HepG2 (cell line): ENCODE results near the gene MTSS2. TPM values are rescaled to one million over a fixed set of nuclear protein-coding genes. Genes with fewer than 3 reads are reported as not detected.
A peak's percentile ranks its signal among the peaks of the same experiment; 100 is the strongest.

Source experiments
- BORCS8-MEF2B ChIP-seq: sonication (generic); formaldehyde crosslinking; IDR thresholded peaks from 2 replicates; pipeline ENCODE4 v1.8.0; 2022; ENCODE audit warnings: mild to moderate bottlenecking, missing genetic modification reagents
- HDAC6 ChIP-seq: fragments of 200-600 bp; sonication (generic); IDR thresholded peaks from 2 replicates; pipeline ENCODE4 v1.7.0; 2017; ENCODE audit warnings: mild to moderate bottlenecking, antibody characterized with exemption, low read length, low read depth
- HES4 ChIP-seq: sonication (generic); formaldehyde crosslinking; IDR thresholded peaks from 2 replicates; pipeline ENCODE4 v1.9.0; 2021; ENCODE audit warnings: mild to moderate bottlenecking, missing genetic modification reagents, borderline replicate concordance
- HOXA7 ChIP-seq: sonication (generic); formaldehyde crosslinking; IDR thresholded peaks from 2 replicates; pipeline ENCODE4 v1.8.1; 2022; ENCODE audit warnings: mild to moderate bottlenecking, missing genetic modification reagents, moderate library complexity
- MZF1 ChIP-seq: sonication (generic); formaldehyde crosslinking; IDR thresholded peaks from 2 replicates; pipeline ENCODE4 v1.8.1; 2023; ENCODE audit warnings: mild to moderate bottlenecking, missing genetic modification reagents, borderline replicate concordance
- NONO ChIP-seq, 2 experiments: fragments of 450-650 bp in 1 of 2; sonication (generic) in 1 of 2; formaldehyde crosslinking in 1 of 2; IDR thresholded peaks in 1 of 2; conservative IDR thresholded peaks in 1 of 2; 2 replicates each; pipeline versions ENCODE4 v1.6.1 to v1.8.0; 2017 to 2022; ENCODE audit warnings: mild to moderate bottlenecking in 1 of 2, missing genetic modification reagents in 1 of 2, moderate library complexity in 1 of 2
- RAD51 ChIP-seq: fragments of 450-650 bp; IDR thresholded peaks from 2 replicates; pipeline ENCODE4 v1.6.1; 2016; ENCODE audit warnings: borderline replicate concordance
- SIX1 ChIP-seq: sonication (generic); formaldehyde crosslinking; IDR thresholded peaks from 2 replicates; pipeline ENCODE4 v1.4.0; 2020; ENCODE audit warnings: missing genetic modification reagents, borderline replicate concordance
- ZNF225 ChIP-seq: sonication (generic); formaldehyde crosslinking; IDR thresholded peaks from 2 replicates; pipeline ENCODE4 v1.4.0; 2020; ENCODE audit warnings: mild to moderate bottlenecking, missing genetic modification reagents
- ZNF326 ChIP-seq: sonication (generic); formaldehyde crosslinking; IDR thresholded peaks from 2 replicates; pipeline ENCODE4 v1.4.0; 2020; ENCODE audit warnings: missing genetic modification reagents, borderline replicate concordance
- ZNF546 ChIP-seq: sonication (generic); formaldehyde crosslinking; conservative IDR thresholded peaks from 2 replicates; pipeline ENCODE4 v1.8.1; 2023; ENCODE audit warnings: mild to moderate bottlenecking, missing genetic modification reagents
- ZNF672 ChIP-seq: sonication (generic); formaldehyde crosslinking; IDR thresholded peaks from 2 replicates; pipeline ENCODE4 v1.8.1; 2022; ENCODE audit warnings: missing genetic modification reagents
- ZSCAN12 ChIP-seq: sonication (generic); formaldehyde crosslinking; IDR thresholded peaks from 2 replicates; pipeline ENCODE4 v1.9.0; 2021; ENCODE audit warnings: mild to moderate bottlenecking, missing genetic modification reagents
- polyA plus RNA-seq, 8 experiments: library from polyadenylated mRNA; depleted of rRNA in 3 of 8; stranded (reverse) in 7 of 8; unstranded in 1 of 8; fragments of >200 nt; fragmentation: Illumina TruSeq in 4 of 8; extraction: Trizol in 4 of 8; gene quantifications; 2 replicates each; pipeline versions ENCODE4 v1.2.1 to v1.2.3, GENCODE V29; 2011 to 2016; ENCODE audit warnings: low read depth in 4 of 8, missing spikeins in 1 of 8, mixed read lengths in 1 of 8; ENCODE audit not compliant: insufficient read depth in 1 of 8
- total RNA-seq, 5 experiments: library from RNA; depleted of rRNA; stranded (reverse); fragments of >200 nt; fragmentation: Illumina TruSeq; extraction: Trizol; gene quantifications; 2 replicates each; pipeline ENCODE4 v1.2.3, GENCODE V29; 2016; ENCODE audit warnings: low read depth in 1 of 5
- TF ChIP-seq, protein P1 (sequence below): sonication (generic); formaldehyde crosslinking; IDR thresholded peaks from 2 replicates; pipeline ENCODE4 v1.4.0; 2020; ENCODE audit warnings: missing genetic modification reagents, borderline replicate concordance
- TF ChIP-seq, protein P2 (sequence below): sonication (generic); formaldehyde crosslinking; IDR thresholded peaks from 2 replicates; pipeline ENCODE4 v1.4.0; 2020; ENCODE audit warnings: mild to moderate bottlenecking, missing genetic modification reagents
- TF ChIP-seq, protein P3 (sequence below): sonication (generic); formaldehyde crosslinking; conservative IDR thresholded peaks from 2 replicates; pipeline ENCODE4 v1.8.1; 2023; ENCODE audit warnings: missing genetic modification reagents
- TF ChIP-seq, protein P4 (sequence below): sonication (generic); formaldehyde crosslinking; IDR thresholded peaks from 2 replicates; pipeline ENCODE4 v1.5.0; 2020; ENCODE audit warnings: mild to moderate bottlenecking, low read depth, missing genetic modification reagents, borderline replicate concordance
- TF ChIP-seq, protein P5 (sequence below): sonication (generic); formaldehyde crosslinking; IDR thresholded peaks from 2 replicates; pipeline ENCODE4 v1.4.0; 2020; ENCODE audit warnings: mild to moderate bottlenecking, missing genetic modification reagents, borderline replicate concordance

Gene MTSS2
- total and polyA plus RNA-seq, 2 of the 13 experiments (the other 11 are each of a cell fraction or from before 2014, with no cell fraction given) = 132 to 242 TPM

DNA sequence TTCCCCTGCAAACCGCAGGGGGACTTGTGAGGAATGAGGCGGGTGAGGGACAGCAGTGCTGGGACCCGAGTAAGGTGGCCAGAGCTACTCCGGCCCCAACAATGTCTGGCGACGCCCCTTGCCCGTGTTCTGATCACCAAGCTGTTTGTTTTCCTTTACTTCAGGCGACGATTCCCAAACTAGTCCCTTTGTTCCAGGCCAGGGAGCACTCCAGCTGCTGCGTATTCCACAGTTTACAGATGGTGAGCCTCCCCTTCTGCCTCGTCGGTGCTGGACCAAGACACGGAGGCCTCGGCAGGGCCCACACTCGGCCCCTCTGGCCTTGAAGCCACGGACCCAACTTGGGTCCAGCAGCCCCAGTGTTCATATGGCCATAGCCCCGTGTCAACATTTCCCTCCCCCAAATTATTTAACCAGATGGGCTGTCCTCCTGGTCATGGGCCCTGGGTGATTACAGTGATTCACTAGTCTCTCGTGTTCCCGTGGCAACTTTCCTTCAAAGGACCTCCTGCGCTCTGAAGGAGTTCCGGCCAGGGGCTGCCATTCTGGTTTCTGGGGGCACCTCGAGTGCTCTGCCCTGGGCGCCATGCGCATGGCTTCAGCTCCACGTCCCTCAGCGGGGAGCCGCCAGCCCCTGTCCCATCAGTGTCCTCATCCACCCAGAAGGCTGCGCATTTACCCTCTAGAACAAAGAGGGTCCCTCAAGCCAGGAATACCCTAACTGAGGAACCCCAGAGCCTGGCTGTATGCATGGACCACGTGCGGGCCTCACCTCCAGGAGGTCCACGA lies 24.8 kb upstream of the MTSS2 start (continued):
- TF ChIP-seq HOXA7 (CRISPR knock-in tag) (0 out of 2 replicates have a peak, but pooled peaks have one; percentile 53), ZNF225 (no peak), ZNF326 (no peak), MZF1 (CRISPR knock-in tag) (no peak), NONO (IDR thresholded peaks at IDR 0.05) (no peak), NONO (CRISPR knock-in tag; conservative IDR thresholded peaks at IDR 0.05) (peak; percentile 57), BORCS8-MEF2B (no peak), RAD51 (no peak), ZSCAN12 (no peak), ZNF546 (CRISPR knock-in tag) (no peak), ZNF672 (CRISPR knock-in tag) (no peak), HDAC6 (no peak), SIX1 (CRISPR knock-in tag) (no peak), HES4 (CRISPR knock-in tag) (0 out of 2 replicates have a peak, but pooled peaks have one; percentile 7)
- TF ChIP-seq, protein P1, sequence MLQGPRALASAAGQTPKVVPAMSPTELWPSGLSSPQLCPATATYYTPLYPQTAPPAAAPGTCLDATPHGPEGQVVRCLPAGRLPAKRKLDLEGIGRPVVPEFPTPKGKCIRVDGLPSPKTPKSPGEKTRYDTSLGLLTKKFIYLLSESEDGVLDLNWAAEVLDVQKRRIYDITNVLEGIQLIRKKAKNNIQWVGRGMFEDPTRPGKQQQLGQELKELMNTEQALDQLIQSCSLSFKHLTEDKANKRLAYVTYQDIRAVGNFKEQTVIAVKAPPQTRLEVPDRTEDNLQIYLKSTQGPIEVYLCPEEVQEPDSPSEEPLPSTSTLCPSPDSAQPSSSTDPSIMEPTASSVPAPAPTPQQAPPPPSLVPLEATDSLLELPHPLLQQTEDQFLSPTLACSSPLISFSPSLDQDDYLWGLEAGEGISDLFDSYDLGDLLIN (CRISPR knock-in tag) = no peak
- TF ChIP-seq, protein P2, sequence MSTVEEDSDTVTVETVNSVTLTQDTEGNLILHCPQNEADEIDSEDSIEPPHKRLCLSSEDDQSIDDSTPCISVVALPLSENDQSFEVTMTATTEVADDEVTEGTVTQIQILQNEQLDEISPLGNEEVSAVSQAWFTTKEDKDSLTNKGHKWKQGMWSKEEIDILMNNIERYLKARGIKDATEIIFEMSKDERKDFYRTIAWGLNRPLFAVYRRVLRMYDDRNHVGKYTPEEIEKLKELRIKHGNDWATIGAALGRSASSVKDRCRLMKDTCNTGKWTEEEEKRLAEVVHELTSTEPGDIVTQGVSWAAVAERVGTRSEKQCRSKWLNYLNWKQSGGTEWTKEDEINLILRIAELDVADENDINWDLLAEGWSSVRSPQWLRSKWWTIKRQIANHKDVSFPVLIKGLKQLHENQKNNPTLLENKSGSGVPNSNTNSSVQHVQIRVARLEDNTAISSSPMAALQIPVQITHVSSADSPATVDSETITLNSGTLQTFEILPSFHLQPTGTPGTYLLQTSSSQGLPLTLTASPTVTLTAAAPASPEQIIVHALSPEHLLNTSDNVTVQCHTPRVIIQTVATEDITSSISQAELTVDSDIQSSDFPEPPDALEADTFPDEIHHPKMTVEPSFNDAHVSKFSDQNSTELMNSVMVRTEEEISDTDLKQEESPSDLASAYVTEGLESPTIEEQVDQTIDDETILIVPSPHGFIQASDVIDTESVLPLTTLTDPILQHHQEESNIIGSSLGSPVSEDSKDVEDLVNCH (CRISPR knock-in tag) = no peak
- TF ChIP-seq, protein P3, sequence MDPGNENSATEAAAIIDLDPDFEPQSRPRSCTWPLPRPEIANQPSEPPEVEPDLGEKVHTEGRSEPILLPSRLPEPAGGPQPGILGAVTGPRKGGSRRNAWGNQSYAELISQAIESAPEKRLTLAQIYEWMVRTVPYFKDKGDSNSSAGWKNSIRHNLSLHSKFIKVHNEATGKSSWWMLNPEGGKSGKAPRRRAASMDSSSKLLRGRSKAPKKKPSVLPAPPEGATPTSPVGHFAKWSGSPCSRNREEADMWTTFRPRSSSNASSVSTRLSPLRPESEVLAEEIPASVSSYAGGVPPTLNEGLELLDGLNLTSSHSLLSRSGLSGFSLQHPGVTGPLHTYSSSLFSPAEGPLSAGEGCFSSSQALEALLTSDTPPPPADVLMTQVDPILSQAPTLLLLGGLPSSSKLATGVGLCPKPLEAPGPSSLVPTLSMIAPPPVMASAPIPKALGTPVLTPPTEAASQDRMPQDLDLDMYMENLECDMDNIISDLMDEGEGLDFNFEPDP (CRISPR knock-in tag) = 0 out of 2 replicates have a peak, but pooled peaks have one; percentile 56
- TF ChIP-seq, protein P4, sequence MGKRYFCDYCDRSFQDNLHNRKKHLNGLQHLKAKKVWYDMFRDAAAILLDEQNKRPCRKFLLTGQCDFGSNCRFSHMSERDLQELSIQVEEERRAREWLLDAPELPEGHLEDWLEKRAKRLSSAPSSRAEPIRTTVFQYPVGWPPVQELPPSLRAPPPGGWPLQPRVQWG (CRISPR knock-in tag) = no peak
- TF ChIP-seq, protein P5, sequence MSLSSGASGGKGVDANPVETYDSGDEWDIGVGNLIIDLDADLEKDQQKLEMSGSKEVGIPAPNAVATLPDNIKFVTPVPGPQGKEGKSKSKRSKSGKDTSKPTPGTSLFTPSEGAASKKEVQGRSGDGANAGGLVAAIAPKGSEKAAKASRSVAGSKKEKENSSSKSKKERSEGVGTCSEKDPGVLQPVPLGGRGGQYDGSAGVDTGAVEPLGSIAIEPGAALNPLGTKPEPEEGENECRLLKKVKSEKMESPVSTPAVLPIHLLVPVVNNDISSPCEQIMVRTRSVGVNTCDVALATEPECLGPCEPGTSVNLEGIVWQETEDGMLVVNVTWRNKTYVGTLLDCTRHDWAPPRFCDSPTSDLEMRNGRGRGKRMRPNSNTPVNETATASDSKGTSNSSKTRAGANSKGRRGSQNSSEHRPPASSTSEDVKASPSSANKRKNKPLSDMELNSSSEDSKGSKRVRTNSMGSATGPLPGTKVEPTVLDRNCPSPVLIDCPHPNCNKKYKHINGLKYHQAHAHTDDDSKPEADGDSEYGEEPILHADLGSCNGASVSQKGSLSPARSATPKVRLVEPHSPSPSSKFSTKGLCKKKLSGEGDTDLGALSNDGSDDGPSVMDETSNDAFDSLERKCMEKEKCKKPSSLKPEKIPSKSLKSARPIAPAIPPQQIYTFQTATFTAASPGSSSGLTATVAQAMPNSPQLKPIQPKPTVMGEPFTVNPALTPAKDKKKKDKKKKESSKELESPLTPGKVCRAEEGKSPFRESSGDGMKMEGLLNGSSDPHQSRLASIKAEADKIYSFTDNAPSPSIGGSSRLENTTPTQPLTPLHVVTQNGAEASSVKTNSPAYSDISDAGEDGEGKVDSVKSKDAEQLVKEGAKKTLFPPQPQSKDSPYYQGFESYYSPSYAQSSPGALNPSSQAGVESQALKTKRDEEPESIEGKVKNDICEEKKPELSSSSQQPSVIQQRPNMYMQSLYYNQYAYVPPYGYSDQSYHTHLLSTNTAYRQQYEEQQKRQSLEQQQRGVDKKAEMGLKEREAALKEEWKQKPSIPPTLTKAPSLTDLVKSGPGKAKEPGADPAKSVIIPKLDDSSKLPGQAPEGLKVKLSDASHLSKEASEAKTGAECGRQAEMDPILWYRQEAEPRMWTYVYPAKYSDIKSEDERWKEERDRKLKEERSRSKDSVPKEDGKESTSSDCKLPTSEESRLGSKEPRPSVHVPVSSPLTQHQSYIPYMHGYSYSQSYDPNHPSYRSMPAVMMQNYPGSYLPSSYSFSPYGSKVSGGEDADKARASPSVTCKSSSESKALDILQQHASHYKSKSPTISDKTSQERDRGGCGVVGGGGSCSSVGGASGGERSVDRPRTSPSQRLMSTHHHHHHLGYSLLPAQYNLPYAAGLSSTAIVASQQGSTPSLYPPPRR (CRISPR knock-in tag) = no peak
